SU-DHL-6 (cell line): ENCODE data around the gene STYX.

Source experiments
- CTCF ChIP-seq: fragments of 200-600 bp; sonication (generic); IDR thresholded peaks from one replicate; pipeline ENCODE4 v1.5.1; 2017; ENCODE audit warnings: antibody characterized with exemption, mild to moderate bottlenecking, low read length, moderate library complexity; ENCODE audit not compliant: insufficient read depth, poor library complexity, severe bottlenecking
- EZH2phosphoT487 ChIP-seq: fragments of 200-600 bp; sonication (generic), shearing (Covaris generic); conservative IDR thresholded peaks from 2 replicates; pipeline ENCODE4 v1.6.1; 2018; ENCODE audit warnings: mild to moderate bottlenecking, antibody characterized with exemption, low read length, moderate library complexity, mixed read lengths

- TF ChIP-seq CTCF (no peak), EZH2phosphoT487 (no peak)
Observed at GRCh38 chr14:52759145-52759544, 29.2 kb downstream of the STYX start.
